WTC11 (cell line): ENCODE results near the gene GMPR2.
A peak's percentile ranks its signal among the peaks of the same experiment; 100 is the strongest.

Source experiments
- ATF2 ChIP-seq: sonication (generic); formaldehyde crosslinking; IDR thresholded peaks from 2 replicates; pipeline ENCODE4 v1.8.1; 2022; ENCODE audit warnings: low read depth, missing genetic modification reagents, borderline replicate concordance
- CBFB ChIP-seq: sonication (generic); formaldehyde crosslinking; IDR thresholded peaks from 2 replicates; pipeline ENCODE4 v1.8.1; 2022; ENCODE audit warnings: mild to moderate bottlenecking, low read depth, missing genetic modification reagents
- CREB1 ChIP-seq: sonication (generic); formaldehyde crosslinking; IDR thresholded peaks from 2 replicates; pipeline ENCODE4 v1.8.0; 2023; ENCODE audit warnings: mild to moderate bottlenecking, missing genetic modification reagents
- MXD4 ChIP-seq: fragments of 250-450 bp; sonication (Bioruptor Pico); IDR thresholded peaks from 2 replicates; pipeline ENCODE4 v1.8.0; 2021; ENCODE audit warnings: mild to moderate bottlenecking, moderate library complexity, borderline replicate concordance
- TEAD4 ChIP-seq: sonication (generic); formaldehyde crosslinking; IDR thresholded peaks from 2 replicates; pipeline ENCODE4 v1.8.0; 2022; ENCODE audit warnings: mild to moderate bottlenecking, missing genetic modification reagents
- ZNF219 ChIP-seq: sonication (generic); formaldehyde crosslinking; IDR thresholded peaks from 2 replicates; pipeline ENCODE4 v1.8.0; 2023; ENCODE audit warnings: missing genetic modification reagents, mild to moderate bottlenecking, borderline replicate concordance
- TF ChIP-seq, protein P1 (sequence below): fragments of 200-600 bp; IDR thresholded peaks from 2 replicates; pipeline ENCODE4 v1.8.0; 2022; ENCODE audit warnings: antibody characterized with exemption
- TF ChIP-seq, protein P2 (sequence below): sonication (generic); formaldehyde crosslinking; IDR thresholded peaks from 2 replicates; pipeline ENCODE4 v1.8.1; 2022; ENCODE audit warnings: low read depth, mild to moderate bottlenecking, moderate library complexity, missing genetic modification reagents, borderline replicate concordance

GRCh38 chr14:24241829-24242443 lies 9.2 kb downstream of the GMPR2 start:
- TF ChIP-seq, protein P1, sequence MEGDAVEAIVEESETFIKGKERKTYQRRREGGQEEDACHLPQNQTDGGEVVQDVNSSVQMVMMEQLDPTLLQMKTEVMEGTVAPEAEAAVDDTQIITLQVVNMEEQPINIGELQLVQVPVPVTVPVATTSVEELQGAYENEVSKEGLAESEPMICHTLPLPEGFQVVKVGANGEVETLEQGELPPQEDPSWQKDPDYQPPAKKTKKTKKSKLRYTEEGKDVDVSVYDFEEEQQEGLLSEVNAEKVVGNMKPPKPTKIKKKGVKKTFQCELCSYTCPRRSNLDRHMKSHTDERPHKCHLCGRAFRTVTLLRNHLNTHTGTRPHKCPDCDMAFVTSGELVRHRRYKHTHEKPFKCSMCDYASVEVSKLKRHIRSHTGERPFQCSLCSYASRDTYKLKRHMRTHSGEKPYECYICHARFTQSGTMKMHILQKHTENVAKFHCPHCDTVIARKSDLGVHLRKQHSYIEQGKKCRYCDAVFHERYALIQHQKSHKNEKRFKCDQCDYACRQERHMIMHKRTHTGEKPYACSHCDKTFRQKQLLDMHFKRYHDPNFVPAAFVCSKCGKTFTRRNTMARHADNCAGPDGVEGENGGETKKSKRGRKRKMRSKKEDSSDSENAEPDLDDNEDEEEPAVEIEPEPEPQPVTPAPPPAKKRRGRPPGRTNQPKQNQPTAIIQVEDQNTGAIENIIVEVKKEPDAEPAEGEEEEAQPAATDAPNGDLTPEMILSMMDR: no peak
- no peak for TF ChIP-seq MXD4
- no peak for TF ChIP-seq ATF2 (CRISPR knock-in tag)
- 0 out of 2 replicates have a peak, but pooled peaks have one; percentile 29 for TF ChIP-seq ZNF219 (CRISPR knock-in tag)
- no peak for TF ChIP-seq TEAD4
- no peak for TF ChIP-seq CREB1 (CRISPR knock-in tag)
- TF ChIP-seq, protein P2, sequence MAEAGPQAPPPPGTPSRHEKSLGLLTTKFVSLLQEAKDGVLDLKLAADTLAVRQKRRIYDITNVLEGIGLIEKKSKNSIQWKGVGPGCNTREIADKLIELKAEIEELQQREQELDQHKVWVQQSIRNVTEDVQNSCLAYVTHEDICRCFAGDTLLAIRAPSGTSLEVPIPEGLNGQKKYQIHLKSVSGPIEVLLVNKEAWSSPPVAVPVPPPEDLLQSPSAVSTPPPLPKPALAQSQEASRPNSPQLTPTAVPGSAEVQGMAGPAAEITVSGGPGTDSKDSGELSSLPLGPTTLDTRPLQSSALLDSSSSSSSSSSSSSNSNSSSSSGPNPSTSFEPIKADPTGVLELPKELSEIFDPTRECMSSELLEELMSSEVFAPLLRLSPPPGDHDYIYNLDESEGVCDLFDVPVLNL (CRISPR knock-in tag): no peak
- TF ChIP-seq CBFB: no peak
